GM12878 (cell line): Measurements from ENCODE around the gene JUND. TPM values are rescaled to one million over a fixed set of nuclear protein-coding genes. Genes with fewer than 3 reads are reported as not detected.
A peak's percentile ranks its signal among the peaks of the same experiment; 100 is the strongest.

Experiments
- ASH2L ChIP-seq: fragments of 300-600, 200-600 bp; sonication (generic); IDR thresholded peaks from 2 replicates; pipeline ENCODE4 v1.6.1; 2017; ENCODE audit warnings: low read depth, mild to moderate bottlenecking, borderline replicate concordance
- BMI1 ChIP-seq: fragments of 450-650 bp; IDR thresholded peaks from 2 replicates; pipeline ENCODE4 v1.6.1; 2016; ENCODE audit warnings: mild to moderate bottlenecking, moderate library complexity, borderline replicate concordance
- BRCA1 ChIP-seq: IDR thresholded peaks from 2 replicates; pipeline ENCODE4 v1.6.1; 2011; ENCODE audit warnings: low read depth, low read length, improper control_type of control experiment
- CBX3 ChIP-seq: fragments of 200-600 bp; sonication (generic); IDR thresholded peaks from 2 replicates; pipeline ENCODE4 v1.6.1; 2016; ENCODE audit warnings: low read depth, borderline replicate concordance
- CBX5 ChIP-seq: sonication (generic); IDR thresholded peaks from 2 replicates; pipeline ENCODE4 v1.6.1; 2016; ENCODE audit warnings: low read depth, moderate library complexity, mild to moderate bottlenecking, inconsistent platforms
- CHD4 ChIP-seq: fragments of 200-600 bp; sonication (generic); IDR thresholded peaks from 2 replicates; pipeline ENCODE4 v1.6.1; 2016; ENCODE audit warnings: mild to moderate bottlenecking
- E4F1 ChIP-seq: fragments of 450-650 bp; IDR thresholded peaks from 2 replicates; pipeline ENCODE4 v1.6.1; 2018; ENCODE audit warnings: borderline replicate concordance, mild to moderate bottlenecking; ENCODE audit not compliant: partially characterized antibody
- EZH2 ChIP-seq: IDR thresholded peaks from 2 replicates; pipeline ENCODE4 v1.6.1; 2012; ENCODE audit warnings: low read depth, mild to moderate bottlenecking, control low read depth, inconsistent platforms, low read length, borderline replicate concordance; ENCODE audit not compliant: control insufficient read depth
- GATAD2B ChIP-seq: fragments of 450-650 bp; conservative IDR thresholded peaks from 2 replicates; pipeline ENCODE4 v1.6.1; 2017; ENCODE audit warnings: low read depth, mild to moderate bottlenecking, moderate library complexity
- HCFC1 ChIP-seq: fragments of 150-350 bp; IDR thresholded peaks from 2 replicates; pipeline ENCODE4 v1.6.1; 2014; ENCODE audit warnings: low read length
- NFIC ChIP-seq: IDR thresholded peaks from 2 replicates; pipeline ENCODE4 v1.6.1; 2012; ENCODE audit warnings: low read depth, mild to moderate bottlenecking, inconsistent platforms, low read length, moderate library complexity
- NR2C1 ChIP-seq: fragments of 450-650 bp; IDR thresholded peaks from 2 replicates; pipeline ENCODE4 v1.6.1; 2017; ENCODE audit warnings: antibody characterized with exemption, mild to moderate bottlenecking, moderate library complexity
- NR2C2 ChIP-seq: IDR thresholded peaks from 2 replicates; pipeline ENCODE4 v1.6.1; 2011; ENCODE audit warnings: borderline replicate concordance, low read depth; ENCODE audit not compliant: control insufficient read depth, insufficient read length
- NRF1 ChIP-seq: conservative IDR thresholded peaks from 2 replicates; pipeline ENCODE4 v1.6.1; 2011; ENCODE audit warnings: mild to moderate bottlenecking, low read depth, low read length, improper control_type of control experiment
- POLR2AphosphoS5 ChIP-seq: IDR thresholded peaks from 2 replicates; pipeline ENCODE4 v1.6.1; 2011; ENCODE audit warnings: mild to moderate bottlenecking, low read length, inconsistent platforms
- RFX5 ChIP-seq: IDR thresholded peaks from 2 replicates; pipeline ENCODE4 v1.6.1; 2011; ENCODE audit warnings: low read depth, low read length, improper control_type of control experiment
- SKIL ChIP-seq: fragments of 450-650 bp; IDR thresholded peaks from 2 replicates; pipeline ENCODE4 v1.6.1; 2017; ENCODE audit warnings: mild to moderate bottlenecking, low read depth, inconsistent platforms; ENCODE audit not compliant: poor library complexity, severe bottlenecking
- SMAD5 ChIP-seq: IDR thresholded peaks from 2 replicates; pipeline ENCODE4 v1.6.1; 2016; ENCODE audit warnings: antibody characterized with exemption, low read depth
- ZBED1 ChIP-seq: IDR thresholded peaks from 2 replicates; pipeline ENCODE4 v1.6.1; 2016; ENCODE audit warnings: borderline replicate concordance
- ZNF217 ChIP-seq: fragments of 450-650 bp; IDR thresholded peaks from 2 replicates; pipeline ENCODE4 v1.6.1; 2017; ENCODE audit warnings: antibody characterized with exemption, mild to moderate bottlenecking
- ZNF274 ChIP-seq: IDR thresholded peaks from one replicate; pipeline ENCODE4 v1.8.0; 2011; ENCODE audit not compliant: insufficient read length, insufficient read depth
- ZNF592 ChIP-seq: fragments of 450-650 bp; IDR thresholded peaks from 2 replicates; pipeline ENCODE4 v1.6.1; 2017; ENCODE audit warnings: mild to moderate bottlenecking, moderate library complexity
- ZZZ3 ChIP-seq: IDR thresholded peaks from 2 replicates; pipeline ENCODE4 v1.6.1; 2011; ENCODE audit warnings: low read depth; ENCODE audit not compliant: control insufficient read depth, insufficient read length
- polyA plus RNA-seq, 11 experiments: library from polyadenylated mRNA; depleted of rRNA in 4 of 11; unstranded in 6 of 11; stranded (reverse) in 5 of 11; fragments of >200 nt; fragmentation: Nextera tagmentation in 4 of 11; fragmentation: Illumina TruSeq in 1 of 11; extraction: Ambion mirVana in 4 of 11; extraction: Trizol in 1 of 11; gene quantifications; 1 replicate in 1 of 11; 2 replicates in 10 of 11; pipeline versions ENCODE4 v1.2.1 to v1.2.3, GENCODE V29; 2011 to 2016; ENCODE audit warnings: inconsistent platforms in 2 of 11, missing spikeins in 2 of 11, low read depth in 1 of 11
- total RNA-seq, 4 experiments: library from RNA; depleted of rRNA in 3 of 4; stranded (reverse); fragments of >200 nt in 3 of 4; fragmentation: Illumina TruSeq in 1 of 4; extraction: Trizol in 1 of 4; gene quantifications; 2 replicates each; pipeline versions ENCODE4 v1.2.1 to v1.2.3, GENCODE V29; 2013 to 2021

The JUND gene
- total and polyA plus RNA-seq, 10 of the 15 experiments (the other 5 are each of a cell fraction or from before 2014, with no cell fraction given): 7.4 to 164 (median 18.8) TPM

GRCh38 chr19:18279516-18280246, 1.7 kb downstream of the JUND start (continued):
- TF ChIP-seq NR2C1 (no peak), EZH2 (no peak), NFIC (0 out of 2 replicates have a peak, but pooled peaks have one; percentile 35), E4F1 (peak; percentile 3), NRF1 (no peak), CBX5 (0 out of 2 replicates have a peak, but pooled peaks have one; percentile 34), POLR2AphosphoS5 (peak; percentile 32), HCFC1 (no peak; the same call in 1 of the 2 replicates), SKIL (no peak), SMAD5 (peak; percentile 60; the same call in 1 of the 2 replicates), ZNF274 (no peak), CBX3 (no peak), GATAD2B (no peak; the same call in 1 of the 2 replicates), ZNF217 (no peak), ZBED1 (no peak), BRCA1 (no peak), RFX5 (no peak), CHD4 (no peak), NR2C2 (no peak), ZZZ3 (no peak), BMI1 (no peak; the same call in 1 of the 2 replicates), ASH2L (no peak), ZNF592 (peak; percentile 73; the same call in 1 of the 2 replicates)
